ENCODE data around the gene ZIK1. TPM values are rescaled to one million over a fixed set of nuclear protein-coding genes. Genes with fewer than 3 reads are reported as not detected.
A peak's percentile ranks its signal among the peaks of the same experiment; 100 is the strongest.

The ZIK1 gene
- total RNA-seq = 1 to 10 TPM; 3.0 to 7.6 (median 5.0) TPM

- H3K4me3 ChIP-seq = peak within 1 kb of the TSS; percentile 31 to 71 (median 54)
- peak; percentile 69 to 80 for DNase-seq (ENCODE audit: low spot score in 2 of 2)
- TF ChIP-seq EP300 (IDR thresholded peaks at IDR 0.05) (peak; percentile 11 to 32), POLR2A (IDR thresholded peaks at IDR 0.05) (no peak)
- H3K27ac ChIP-seq = peak within 1 kb of the TSS in 2 of 4 donors; percentile 42 to 44
- no peaks in the 10 kb centered on the region for H3K27me3 ChIP-seq
- peaks cover 0 to 41% (median 16%) of the 10 kb centered on the region in 3 donors for H3K36me3 ChIP-seq
- H3K9me3 ChIP-seq = peaks cover 0 to 57% (median 17%) of the 10 kb centered on the region in 4 donors
- H3K4me1 ChIP-seq = peaks cover 0 to 27% (median 8%) of the 10 kb centered on the region in 4 donors
- 3 to 5% methylated on average over 34 to 67 of the region's 76 CpGs for WGBS, 2 donors
Measured at GRCh38 chr19:57583521-57584416, at the start of gene ZIK1. TSS of gene ZIK1 (plus strand) at chr19:57584145. CDS start at chr19:57584357, 212 bp downstream.

GRCh38 chr19:57537953-57538547 lies 45.9 kb upstream of the ZIK1 start:
- 97 to 99% methylated on average over 7 of the region's 7 CpGs for WGBS, 2 donors
- DNase-seq (ENCODE audit: low spot score in 2 of 2) = no peak
- peaks cover 20 to 100% (median 39%) of the 10 kb centered on the region in 3 donors for H3K36me3 ChIP-seq
- peaks cover 9 to 100% (median 71%) of the 10 kb centered on the region in 4 donors for H3K9me3 ChIP-seq
- H3K27ac ChIP-seq = no peak overlapping the region
- TF ChIP-seq POLR2A (IDR thresholded peaks at IDR 0.05) (no peak), EP300 (IDR thresholded peaks at IDR 0.05) (no peak), CTCF (IDR thresholded peaks at IDR 0.05) (no peak)
- H3K4me3 ChIP-seq = no peak overlapping the region
- no peaks in the 10 kb centered on the region for H3K27me3 ChIP-seq
- no peaks in the 10 kb centered on the region for H3K4me1 ChIP-seq

- Histone ChIP-seq H3K36me3 (peaks cover 21 to 100% (median 49%) of the 10 kb centered on the region in 3 donors), H3K4me3 (no peak overlapping the region), H3K27me3 (no peaks in the 10 kb centered on the region), H3K9me3 (peaks cover 16 to 100% (median 59%) of the 10 kb centered on the region in 4 donors), H3K4me1 (no peaks in the 10 kb centered on the region), H3K27ac (no peak overlapping the region)
- TF ChIP-seq CTCF (IDR thresholded peaks at IDR 0.05) (no peak), EP300 (IDR thresholded peaks at IDR 0.05) (no peak), POLR2A (IDR thresholded peaks at IDR 0.05) (no peak)
- 96 to 100% methylated on average over 1 of the region's 1 CpG for WGBS, 2 donors
- no peak for DNase-seq (ENCODE audit: low spot score in 2 of 2)
Measured at GRCh38 chr19:57546513-57546912, 37.4 kb upstream of the ZIK1 start.

- peaks cover 20 to 100% (median 66%) of the 10 kb centered on the region in 3 donors for H3K36me3 ChIP-seq
- peaks cover 6 to 98% (median 46%) of the 10 kb centered on the region in 4 donors for H3K9me3 ChIP-seq
- WGBS, 2 donors = 90 to 96% methylated on average over 2 of the region's 2 CpGs
Measured at GRCh38 chr19:57552432-57552831, 31.5 kb upstream of the ZIK1 start.

More at GRCh38 chr19:57552432-57552831, 31.5 kb upstream of the ZIK1 start:
- Histone ChIP-seq H3K4me1 (no peaks in the 10 kb centered on the region), H3K27me3 (no peaks in the 10 kb centered on the region), H3K4me3 (no peak overlapping the region), H3K27ac (no peak overlapping the region)
- DNase-seq (ENCODE audit: low spot score in 2 of 2) = no peak
- TF ChIP-seq POLR2A (IDR thresholded peaks at IDR 0.05) (no peak), EP300 (IDR thresholded peaks at IDR 0.05) (no peak), CTCF (IDR thresholded peaks at IDR 0.05) (no peak)
